Kidney (tissue), 14 donors: ENCODE measurements around the gene RALBP1. TPM values are rescaled to one million over a fixed set of nuclear protein-coding genes. Genes with fewer than 3 reads are reported as not detected.

Source experiments
- DNase-seq, 5 donors: peaks; one replicate each; pipeline ENCODE4 v3.0.0-alpha.2; 2013 to 2020
- FAIRE-seq: peaks from 2 replicates; lab custom pipeline; 2012; peaks lifted over from hg19 to GRCh38; lab: Jason Lieb, UNC
- H3K27ac ChIP-seq, 2 donors: one replicate each; pipeline ENCODE4 v1.7.0; 2013; ENCODE audit warnings: low read depth in 2 of 2, low read length in 2 of 2, inconsistent platforms in 1 of 2
- H3K27me3 ChIP-seq: one replicate; pipeline ENCODE4 v1.7.1; 2013; ENCODE audit warnings: low read length, inconsistent platforms; ENCODE audit not compliant: control insufficient read depth, insufficient read depth
- H3K36me3 ChIP-seq, 3 donors: one replicate each; pipeline versions ENCODE4 v1.7.0 to v1.7.1; 2013; ENCODE audit warnings: low read length in 3 of 3, control low read depth in 1 of 3, inconsistent platforms in 1 of 3; ENCODE audit not compliant: insufficient read depth in 3 of 3, control insufficient read depth in 2 of 3
- H3K4me1 ChIP-seq, 3 donors: one replicate each; pipeline versions ENCODE4 v1.7.0 to v1.7.1; 2013; ENCODE audit warnings: low read length in 3 of 3, inconsistent platforms in 1 of 3, low read depth in 1 of 3; ENCODE audit not compliant: control insufficient read depth in 2 of 3, insufficient read depth in 2 of 3
- H3K4me3 ChIP-seq, 3 donors: one replicate each; pipeline versions ENCODE4 v1.7.0 to v1.8.1; 2013; ENCODE audit warnings: low read length in 3 of 3, control low read depth in 1 of 3, inconsistent platforms in 1 of 3
- H3K9ac ChIP-seq, 3 donors: one replicate each; pipeline versions ENCODE4 v1.7.0 to v1.7.1; 2013; ENCODE audit warnings: low read length in 3 of 3, control low read depth in 1 of 3, inconsistent platforms in 1 of 3
- H3K9me3 ChIP-seq, 3 donors: one replicate each; pipeline versions ENCODE4 v1.7.0 to v1.7.1; 2013; ENCODE audit warnings: low read length in 3 of 3, control low read depth in 1 of 3, inconsistent platforms in 1 of 3; ENCODE audit not compliant: control insufficient read depth in 2 of 3, insufficient read depth in 1 of 3
- intact Hi-C: fragments of 100-400 bp; cut with DNase I; formaldehyde crosslinking; loops from one replicate; pipeline ENCODE4 v1.11.1; 2022
- polyA plus RNA-seq: library from polyadenylated mRNA; stranded (reverse); fragments of 350-450 nt; fragmentation: Illumina TruSeq; extraction: RNeasy Lipid Tissue Mini Kit (QIAGEN cat#74804); gene quantifications from one replicate; pipeline ENCODE4 v1.2.3, GENCODE V29; 2014; ENCODE audit warnings: low read depth, low replicate concordance; ENCODE audit not compliant: insufficient read depth
- total RNA-seq: library from RNA; stranded (reverse); fragmentation: NEBNext Ultra II Directional; extraction: Animal tissue kit (Norgen Biotek cat#: 25700); gene quantifications from one replicate; pipeline ENCODE4 v1.2.1, GENCODE V29; 2021
- TF ChIP-seq, protein P1 (sequence below): IDR thresholded peaks from 3 replicates; pipeline ENCODE4 v1.5.1; 2012; ENCODE audit warnings: mild to moderate bottlenecking, moderate library complexity, borderline replicate concordance; ENCODE audit not compliant: insufficient read depth; ENCODE audit errors: extremely low read depth
- donor health status: control.
- donor health status: control.
- donor health status: control.
- donor health status: control.
- donor health status: control.
- donor health status: DM: yes; HTN: yes; CAD: no.
- donor health status: Normal renal cell carcinoma (clear cell type).

Gene RALBP1
- total and polyA plus RNA-seq, 2 donors from 2014 or later: 59.5 to 64.3 TPM

DNA sequence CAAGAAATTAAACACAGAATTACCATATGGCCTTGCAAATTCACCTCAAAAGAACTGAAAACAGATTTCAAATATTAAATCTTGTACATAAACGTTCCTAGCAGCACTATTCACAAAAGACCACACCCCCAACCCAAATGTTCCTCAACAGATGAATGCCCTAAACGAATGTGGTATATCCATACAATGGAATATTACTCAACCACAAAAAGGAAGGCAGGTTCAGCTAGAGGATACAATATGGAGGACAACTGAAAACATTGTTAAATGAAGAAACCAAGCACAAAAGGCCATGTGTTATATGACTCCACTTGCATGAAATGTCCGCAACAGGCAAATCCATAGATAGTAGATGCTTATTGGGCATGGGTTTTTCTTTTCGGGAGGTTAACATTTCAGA is 77.3 kb downstream of the RALBP1 start:
- Histone ChIP-seq H3K9me3 (peaks cover 0 to 5% (median 2%) of the 10 kb centered on the region in 3 donors), H3K9ac (no peak overlapping the region), H3K27ac (no peak overlapping the region), H3K36me3 (peaks cover 19 to 62% (median 35%) of the 10 kb centered on the region in 3 donors), H3K4me1 (no peaks in the 10 kb centered on the region), H3K4me3 (no peak overlapping the region), H3K27me3 (no peaks in the 10 kb centered on the region)
- TF ChIP-seq, protein P1, sequence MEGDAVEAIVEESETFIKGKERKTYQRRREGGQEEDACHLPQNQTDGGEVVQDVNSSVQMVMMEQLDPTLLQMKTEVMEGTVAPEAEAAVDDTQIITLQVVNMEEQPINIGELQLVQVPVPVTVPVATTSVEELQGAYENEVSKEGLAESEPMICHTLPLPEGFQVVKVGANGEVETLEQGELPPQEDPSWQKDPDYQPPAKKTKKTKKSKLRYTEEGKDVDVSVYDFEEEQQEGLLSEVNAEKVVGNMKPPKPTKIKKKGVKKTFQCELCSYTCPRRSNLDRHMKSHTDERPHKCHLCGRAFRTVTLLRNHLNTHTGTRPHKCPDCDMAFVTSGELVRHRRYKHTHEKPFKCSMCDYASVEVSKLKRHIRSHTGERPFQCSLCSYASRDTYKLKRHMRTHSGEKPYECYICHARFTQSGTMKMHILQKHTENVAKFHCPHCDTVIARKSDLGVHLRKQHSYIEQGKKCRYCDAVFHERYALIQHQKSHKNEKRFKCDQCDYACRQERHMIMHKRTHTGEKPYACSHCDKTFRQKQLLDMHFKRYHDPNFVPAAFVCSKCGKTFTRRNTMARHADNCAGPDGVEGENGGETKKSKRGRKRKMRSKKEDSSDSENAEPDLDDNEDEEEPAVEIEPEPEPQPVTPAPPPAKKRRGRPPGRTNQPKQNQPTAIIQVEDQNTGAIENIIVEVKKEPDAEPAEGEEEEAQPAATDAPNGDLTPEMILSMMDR: no peak
- intact Hi-C loops: no loop called here
- FAIRE-seq: no peak
- DNase-seq: no peak

DNA sequence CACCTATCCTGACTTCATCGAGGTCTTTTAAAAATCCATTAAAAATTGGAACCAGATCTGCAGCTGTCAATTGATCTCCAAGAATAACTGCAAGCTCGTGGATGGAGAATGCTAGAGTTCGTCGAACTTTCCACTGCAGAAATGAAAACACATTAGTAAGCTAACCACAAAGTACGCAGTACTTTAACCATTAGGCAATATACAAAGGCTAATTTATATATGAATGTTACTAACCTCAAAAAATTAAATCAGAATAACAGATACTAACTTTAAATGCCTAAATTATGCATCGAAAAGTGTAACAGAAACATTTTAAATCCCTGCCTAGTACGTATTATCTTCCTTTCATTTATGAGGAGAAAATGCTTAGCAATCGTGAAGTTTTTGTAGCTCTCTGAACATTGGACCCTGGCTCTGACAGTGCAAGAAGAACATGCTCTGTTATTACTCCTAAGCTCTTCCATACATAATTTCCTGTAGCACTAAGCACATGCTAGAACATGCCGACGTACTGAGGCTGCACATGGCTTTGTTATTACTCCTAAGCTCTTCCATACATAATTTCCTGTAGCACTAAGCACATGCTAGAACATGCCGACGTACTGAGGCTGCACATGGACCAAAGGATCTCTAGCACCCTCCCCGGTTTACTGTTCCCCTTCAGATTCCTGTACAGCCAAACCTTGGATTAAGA is 82.1 kb downstream of the RALBP1 start:
- no peak for FAIRE-seq
- Histone ChIP-seq H3K27me3 (no peaks in the 10 kb centered on the region), H3K4me1 (no peaks in the 10 kb centered on the region), H3K27ac (no peak overlapping the region), H3K36me3 (peaks cover 18 to 48% (median 20%) of the 10 kb centered on the region in 3 donors), H3K9ac (no peak overlapping the region), H3K4me3 (no peak overlapping the region), H3K9me3 (peaks cover 0 to 5% (median 2%) of the 10 kb centered on the region in 3 donors)
- DNase-seq: no peak
- intact Hi-C loops: no loop called here
- TF ChIP-seq, protein P1: no peak

DNA sequence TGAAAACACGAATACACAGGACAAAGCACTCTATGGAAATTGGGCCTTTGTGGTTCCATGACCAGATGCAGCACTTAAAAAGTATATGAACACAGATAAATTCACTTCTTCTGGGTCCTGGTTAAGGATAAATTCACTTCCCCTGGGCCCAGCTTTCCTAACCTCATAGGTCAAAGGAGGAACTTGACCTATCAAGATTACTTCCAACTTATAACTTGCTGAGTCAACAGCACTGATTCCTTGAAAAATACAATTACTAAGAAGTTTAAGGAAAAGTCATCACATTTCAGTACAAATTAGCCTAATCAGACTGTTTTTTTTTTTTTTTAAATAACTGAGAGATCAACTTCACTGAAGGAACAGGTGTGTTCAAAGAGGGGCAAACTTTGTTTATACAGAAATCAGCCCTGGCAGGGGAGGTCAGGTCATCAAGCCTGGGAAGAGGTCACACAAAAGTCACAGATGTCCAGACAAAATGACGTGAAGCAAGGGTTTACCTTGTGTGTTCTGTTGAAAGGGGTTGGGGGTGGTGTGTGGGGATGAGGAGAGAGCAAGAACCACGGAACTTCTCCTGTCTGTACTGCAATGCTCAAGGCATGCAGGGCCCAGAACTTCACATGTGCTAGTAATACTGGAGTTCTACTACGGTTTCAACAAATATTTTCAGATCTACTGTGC is 83.2 kb downstream of the RALBP1 start:
- no peaks in the 10 kb centered on the region for H3K4me1 ChIP-seq
- H3K27me3 ChIP-seq: no peaks in the 10 kb centered on the region
- H3K27ac ChIP-seq: no peak overlapping the region
- no peak overlapping the region for H3K4me3 ChIP-seq
- H3K9me3 ChIP-seq: no peaks in the 10 kb centered on the region
- FAIRE-seq: no peak
- TF ChIP-seq, protein P1: no peak
- DNase-seq: no peak
- H3K36me3 ChIP-seq: peaks cover 13 to 46% (median 16%) of the 10 kb centered on the region in 3 donors
- intact Hi-C loops: no loop called here
- no peak overlapping the region for H3K9ac ChIP-seq
